Panc1 (cell line): ENCODE measurements around the gene HBG2. TPM values are rescaled to one million over a fixed set of nuclear protein-coding genes. Genes with fewer than 3 reads are reported as not detected.

ENCODE experiments used
- ATAC-seq: fragments of 200-7000 bp; cut with Tn5 transposase; 2 replicates; pipeline ENCODE4 v1.9.1; 2020; ENCODE audit warnings: mild to moderate bottlenecking, moderate library complexity
- BruUV-seq: library from RNA; stranded (reverse); fragments of 400-500 nt; replicated peaks from 2 replicates; lab custom pipeline; 2021; lab: Mats Ljungman, UMichigan
- CTCF ChIA-PET: fragments of 300-600 bp; sonication (Branson Sonifier 250); formaldehyde crosslinking; loops from one replicate; lab custom pipeline; 2022; ENCODE audit warnings: antibody characterized with exemption; lab: Charles Lee
- POLR2A ChIA-PET: fragments of 300-600 bp; sonication (Branson Sonifier 250); formaldehyde crosslinking; loops from one replicate; lab custom pipeline; 2022; ENCODE audit warnings: antibody characterized with exemption; lab: Charles Lee
- DNase-seq: peaks from one replicate; pipeline ENCODE4 v3.0.0-alpha.2; 2010; ENCODE audit warnings: low read depth, low spot score
- H3K27ac ChIP-seq: 2 replicates; pipeline ENCODE4 v1.5.1; 2011; ENCODE audit warnings: mild to moderate bottlenecking, low read length, inconsistent platforms
- H3K27me3 ChIP-seq: fragments of 200-500 bp; sonication (Bioruptor generic); 2 replicates; pipeline ENCODE4 v1.6.0; 2014; ENCODE audit warnings: low read length, inconsistent platforms; ENCODE audit not compliant: control insufficient read depth, insufficient read depth
- H3K36me3 ChIP-seq: fragments of 200-500 bp; sonication (Bioruptor generic); 2 replicates; pipeline ENCODE4 v1.5.1; 2014; ENCODE audit warnings: inconsistent platforms, mild to moderate bottlenecking, low read length, moderate library complexity; ENCODE audit not compliant: control insufficient read depth, insufficient read depth
- H3K4me1 ChIP-seq: 2 replicates; pipeline ENCODE4 v1.5.1; 2011; ENCODE audit warnings: inconsistent platforms, mild to moderate bottlenecking, low read length, moderate library complexity; ENCODE audit not compliant: control insufficient read depth, insufficient read depth
- H3K4me3 ChIP-seq, 2 experiments: 2 replicates each; pipeline ENCODE4 v1.5.1; 2011 to 2012; ENCODE audit warnings: low read depth in 2 of 2, low read length in 2 of 2, mild to moderate bottlenecking in 2 of 2, inconsistent platforms in 1 of 2, moderate library complexity in 1 of 2
- H3K9me3 ChIP-seq: fragments of 200-500 bp; sonication (Bioruptor generic); 2 replicates; pipeline ENCODE4 v1.5.1; 2014; ENCODE audit warnings: low read depth, mild to moderate bottlenecking, inconsistent platforms, low read length, moderate library complexity; ENCODE audit not compliant: control insufficient read depth, insufficient read depth
- POLR2AphosphoS5 ChIP-seq: IDR thresholded peaks from 2 replicates; pipeline ENCODE4 v1.6.1; 2012; ENCODE audit warnings: mild to moderate bottlenecking, low read depth, low read length, moderate library complexity
- SIN3A ChIP-seq: IDR thresholded peaks from 2 replicates; pipeline ENCODE4 v1.6.1; 2012; ENCODE audit warnings: low read depth, mild to moderate bottlenecking, low read length, moderate library complexity, borderline replicate concordance; ENCODE audit not compliant: insufficient read depth
- TCF7L2 ChIP-seq: IDR thresholded peaks from 2 replicates; pipeline ENCODE4 v1.6.1; 2011; ENCODE audit warnings: mild to moderate bottlenecking, low read depth, low read length, inconsistent platforms
- in situ Hi-C: cut with HindIII; loops from 2 replicates; pipeline ENCODE4 v1.10.0; 2016; ENCODE audit warnings: low sequenced_read_pairs, low pct_unique_long_range_greater_than_20kb
- intact Hi-C: fragments of 100-400 bp; cut with micrococcal nuclease; formaldehyde crosslinking; loops from one replicate; pipeline ENCODE4 v1.10.0; 2022; ENCODE audit not compliant: unreplicated experiment
- total RNA-seq: library from RNA; stranded (reverse); gene quantifications from one replicate; pipeline ENCODE4 v1.2.1, GENCODE V29; 2021; ENCODE audit not compliant: unreplicated experiment
- TF ChIP-seq, protein P1 (sequence below), 2 experiments: IDR thresholded peaks; 2 replicates each; pipeline ENCODE4 v1.6.1; 2011 to 2012; ENCODE audit warnings: low read depth in 2 of 2, control low read depth in 1 of 2, low read length in 1 of 2, mild to moderate bottlenecking in 1 of 2, moderate library complexity in 1 of 2; ENCODE audit not compliant: insufficient read depth in 1 of 2
- TF ChIP-seq, protein P2 (sequence below): fragments of 450-650 bp; IDR thresholded peaks from 2 replicates; pipeline ENCODE4 v1.5.1; 2017; ENCODE audit warnings: mild to moderate bottlenecking

Gene HBG2
- total RNA-seq, 1 experiment from 2014 or later = 6.5 TPM

DNA sequence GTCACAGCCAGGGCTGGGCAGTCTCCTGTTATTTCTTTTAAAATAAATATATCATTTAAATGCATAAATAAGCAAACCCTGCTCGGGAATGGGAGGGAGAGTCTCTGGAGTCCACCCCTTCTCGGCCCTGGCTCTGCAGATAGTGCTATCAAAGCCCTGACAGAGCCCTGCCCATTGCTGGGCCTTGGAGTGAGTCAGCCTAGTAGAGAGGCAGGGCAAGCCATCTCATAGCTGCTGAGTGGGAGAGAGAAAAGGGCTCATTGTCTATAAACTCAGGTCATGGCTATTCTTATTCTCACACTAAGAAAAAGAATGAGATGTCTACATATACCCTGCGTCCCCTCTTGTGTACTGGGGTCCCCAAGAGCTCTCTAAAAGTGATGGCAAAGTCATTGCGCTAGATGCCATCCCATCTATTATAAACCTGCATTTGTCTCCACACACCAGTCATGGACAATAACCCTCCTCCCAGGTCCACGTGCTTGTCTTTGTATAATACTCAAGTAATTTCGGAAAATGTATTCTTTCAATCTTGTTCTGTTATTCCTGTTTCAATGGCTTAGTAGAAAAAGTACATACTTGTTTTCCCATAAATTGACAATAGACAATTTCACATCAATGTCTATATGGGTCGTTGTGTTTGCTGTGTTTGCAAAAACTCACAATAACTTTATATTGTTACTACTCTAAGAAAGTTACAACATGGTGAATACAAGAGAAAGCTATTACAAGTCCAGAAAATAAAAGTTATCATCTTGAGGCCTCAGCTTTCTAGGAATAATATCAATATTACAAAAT is 33.7 kb upstream of the HBG2 start:
- Histone ChIP-seq H3K36me3 (no peaks in the 10 kb centered on the region), H3K4me1 (no peaks in the 10 kb centered on the region), H3K27ac (no peak overlapping the region), H3K9me3 (no peaks in the 10 kb centered on the region), H3K4me3 (no peak overlapping the region), H3K27me3 (no peaks in the 10 kb centered on the region)
- TF ChIP-seq, protein P1, sequence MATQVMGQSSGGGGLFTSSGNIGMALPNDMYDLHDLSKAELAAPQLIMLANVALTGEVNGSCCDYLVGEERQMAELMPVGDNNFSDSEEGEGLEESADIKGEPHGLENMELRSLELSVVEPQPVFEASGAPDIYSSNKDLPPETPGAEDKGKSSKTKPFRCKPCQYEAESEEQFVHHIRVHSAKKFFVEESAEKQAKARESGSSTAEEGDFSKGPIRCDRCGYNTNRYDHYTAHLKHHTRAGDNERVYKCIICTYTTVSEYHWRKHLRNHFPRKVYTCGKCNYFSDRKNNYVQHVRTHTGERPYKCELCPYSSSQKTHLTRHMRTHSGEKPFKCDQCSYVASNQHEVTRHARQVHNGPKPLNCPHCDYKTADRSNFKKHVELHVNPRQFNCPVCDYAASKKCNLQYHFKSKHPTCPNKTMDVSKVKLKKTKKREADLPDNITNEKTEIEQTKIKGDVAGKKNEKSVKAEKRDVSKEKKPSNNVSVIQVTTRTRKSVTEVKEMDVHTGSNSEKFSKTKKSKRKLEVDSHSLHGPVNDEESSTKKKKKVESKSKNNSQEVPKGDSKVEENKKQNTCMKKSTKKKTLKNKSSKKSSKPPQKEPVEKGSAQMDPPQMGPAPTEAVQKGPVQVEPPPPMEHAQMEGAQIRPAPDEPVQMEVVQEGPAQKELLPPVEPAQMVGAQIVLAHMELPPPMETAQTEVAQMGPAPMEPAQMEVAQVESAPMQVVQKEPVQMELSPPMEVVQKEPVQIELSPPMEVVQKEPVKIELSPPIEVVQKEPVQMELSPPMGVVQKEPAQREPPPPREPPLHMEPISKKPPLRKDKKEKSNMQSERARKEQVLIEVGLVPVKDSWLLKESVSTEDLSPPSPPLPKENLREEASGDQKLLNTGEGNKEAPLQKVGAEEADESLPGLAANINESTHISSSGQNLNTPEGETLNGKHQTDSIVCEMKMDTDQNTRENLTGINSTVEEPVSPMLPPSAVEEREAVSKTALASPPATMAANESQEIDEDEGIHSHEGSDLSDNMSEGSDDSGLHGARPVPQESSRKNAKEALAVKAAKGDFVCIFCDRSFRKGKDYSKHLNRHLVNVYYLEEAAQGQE (IDR thresholded peaks at IDR 0.05; ENCODE audit: insufficient read depth in 1 of 2, low read depth in 2 of 2, low read length in 1 of 2) = no peak
- TF ChIP-seq SIN3A (no peak), TCF7L2 (no peak), POLR2AphosphoS5 (no peak)
- TF ChIP-seq, protein P2, sequence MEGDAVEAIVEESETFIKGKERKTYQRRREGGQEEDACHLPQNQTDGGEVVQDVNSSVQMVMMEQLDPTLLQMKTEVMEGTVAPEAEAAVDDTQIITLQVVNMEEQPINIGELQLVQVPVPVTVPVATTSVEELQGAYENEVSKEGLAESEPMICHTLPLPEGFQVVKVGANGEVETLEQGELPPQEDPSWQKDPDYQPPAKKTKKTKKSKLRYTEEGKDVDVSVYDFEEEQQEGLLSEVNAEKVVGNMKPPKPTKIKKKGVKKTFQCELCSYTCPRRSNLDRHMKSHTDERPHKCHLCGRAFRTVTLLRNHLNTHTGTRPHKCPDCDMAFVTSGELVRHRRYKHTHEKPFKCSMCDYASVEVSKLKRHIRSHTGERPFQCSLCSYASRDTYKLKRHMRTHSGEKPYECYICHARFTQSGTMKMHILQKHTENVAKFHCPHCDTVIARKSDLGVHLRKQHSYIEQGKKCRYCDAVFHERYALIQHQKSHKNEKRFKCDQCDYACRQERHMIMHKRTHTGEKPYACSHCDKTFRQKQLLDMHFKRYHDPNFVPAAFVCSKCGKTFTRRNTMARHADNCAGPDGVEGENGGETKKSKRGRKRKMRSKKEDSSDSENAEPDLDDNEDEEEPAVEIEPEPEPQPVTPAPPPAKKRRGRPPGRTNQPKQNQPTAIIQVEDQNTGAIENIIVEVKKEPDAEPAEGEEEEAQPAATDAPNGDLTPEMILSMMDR = no peak
- ChIA-PET CTCF (no interaction called here), POLR2A (no interaction called here)
- in situ Hi-C loops = no loop called here
- no TSS peak for BruUV-seq
- ATAC-seq (no peak), DNase-seq (no peak)
- intact Hi-C loops = loop anchor here (10.0 kb wide), 1 partner anchor 1104 kb away; no protein-coding TSS in a partner anchor

DNA sequence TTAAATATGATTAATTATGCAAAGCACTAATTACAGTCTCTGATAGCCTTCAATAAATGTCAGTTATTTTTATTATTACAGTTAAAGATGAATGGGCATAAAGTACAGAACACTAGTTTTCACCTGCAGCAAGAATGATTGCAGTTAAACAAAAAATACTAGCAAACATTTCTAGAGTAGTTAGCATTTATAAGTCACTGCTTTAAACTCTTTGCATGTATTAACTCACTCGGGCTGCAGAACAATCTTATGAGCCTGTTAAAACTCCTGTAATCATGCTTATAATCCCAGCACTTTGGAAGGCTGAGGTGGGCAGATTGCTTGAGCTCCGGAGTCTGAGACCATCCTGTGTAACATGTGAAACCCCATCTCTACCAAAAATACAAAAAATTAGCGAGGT is 32.3 kb upstream of the HBG2 start:
- no peaks in the 10 kb centered on the region for H3K27me3 ChIP-seq
- TF ChIP-seq, protein P2 = no peak
- H3K9me3 ChIP-seq = no peaks in the 10 kb centered on the region
- CTCF ChIA-PET = no interaction called here
- in situ Hi-C loops = no loop called here
- no TSS peak for BruUV-seq
- ATAC-seq (no peak), DNase-seq (no peak)
- intact Hi-C loops = loop anchor here (10.0 kb wide), 1 partner anchor 1102 kb away; no protein-coding TSS in a partner anchor
- H3K36me3 ChIP-seq = no peaks in the 10 kb centered on the region
- no peak overlapping the region for H3K27ac ChIP-seq
- H3K4me1 ChIP-seq = no peaks in the 10 kb centered on the region
- POLR2A ChIA-PET = no interaction called here
- H3K4me3 ChIP-seq = no peak overlapping the region
